Fibroblast of lung (primary cell): ENCODE results near the gene SRR.

Experiments used
- EZH2 ChIP-seq: IDR thresholded peaks from 2 replicates; pipeline ENCODE4 v1.5.1; 2012; ENCODE audit warnings: low read length, control low read depth, mild to moderate bottlenecking; ENCODE audit errors: missing control alignments
- TF ChIP-seq, protein P1 (sequence below), 2 donors: IDR thresholded peaks in 1 of 2; conservative IDR thresholded peaks in 1 of 2; 1 replicate in 1 of 2; 2 replicates in 1 of 2; pipeline ENCODE4 v1.5.1; 2011 to 2012; ENCODE audit warnings: low read length in 2 of 2, control low read depth in 1 of 2, inconsistent platforms in 1 of 2, low read depth in 1 of 2, mild to moderate bottlenecking in 1 of 2

DNA sequence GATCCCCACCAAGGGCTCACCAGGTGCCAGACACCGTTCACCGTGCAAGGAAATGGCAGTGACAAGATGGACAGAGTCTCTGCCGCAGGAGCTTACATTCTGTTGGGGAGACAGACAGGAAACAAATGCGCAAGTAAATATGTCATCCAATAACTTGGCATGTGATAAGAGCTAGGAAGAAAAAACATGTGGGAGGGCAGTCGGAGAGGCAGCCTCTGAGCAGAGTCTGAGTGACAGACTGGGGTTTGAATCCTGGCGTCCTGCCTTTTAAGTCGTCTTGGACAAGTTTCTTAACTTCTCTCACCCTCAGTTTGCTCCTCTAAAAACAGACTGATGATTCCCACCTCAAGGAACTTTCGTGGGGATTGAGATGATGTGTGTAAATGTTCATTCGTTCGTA, 40.8 kb downstream of the SRR start:
- TF ChIP-seq, protein P1, sequence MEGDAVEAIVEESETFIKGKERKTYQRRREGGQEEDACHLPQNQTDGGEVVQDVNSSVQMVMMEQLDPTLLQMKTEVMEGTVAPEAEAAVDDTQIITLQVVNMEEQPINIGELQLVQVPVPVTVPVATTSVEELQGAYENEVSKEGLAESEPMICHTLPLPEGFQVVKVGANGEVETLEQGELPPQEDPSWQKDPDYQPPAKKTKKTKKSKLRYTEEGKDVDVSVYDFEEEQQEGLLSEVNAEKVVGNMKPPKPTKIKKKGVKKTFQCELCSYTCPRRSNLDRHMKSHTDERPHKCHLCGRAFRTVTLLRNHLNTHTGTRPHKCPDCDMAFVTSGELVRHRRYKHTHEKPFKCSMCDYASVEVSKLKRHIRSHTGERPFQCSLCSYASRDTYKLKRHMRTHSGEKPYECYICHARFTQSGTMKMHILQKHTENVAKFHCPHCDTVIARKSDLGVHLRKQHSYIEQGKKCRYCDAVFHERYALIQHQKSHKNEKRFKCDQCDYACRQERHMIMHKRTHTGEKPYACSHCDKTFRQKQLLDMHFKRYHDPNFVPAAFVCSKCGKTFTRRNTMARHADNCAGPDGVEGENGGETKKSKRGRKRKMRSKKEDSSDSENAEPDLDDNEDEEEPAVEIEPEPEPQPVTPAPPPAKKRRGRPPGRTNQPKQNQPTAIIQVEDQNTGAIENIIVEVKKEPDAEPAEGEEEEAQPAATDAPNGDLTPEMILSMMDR (conservative IDR thresholded peaks at IDR 0.05 in 1 of 2, IDR thresholded peaks at IDR 0.05 in 1 of 2; ENCODE audit: low read depth in 1 of 2, low read length in 2 of 2): no peak
- no peak for TF ChIP-seq EZH2
